PFSK-1 (cell line): ENCODE data around the gene SAXO2.

Source experiments
- FOXP2 ChIP-seq: optimal IDR thresholded peaks from 2 replicates; pipeline ENCODE3; 2011; ENCODE audit warnings: borderline replicate concordance, control low read depth, inconsistent platforms; ENCODE audit not compliant: insufficient read depth; ENCODE audit errors: extremely low read length, extremely low read depth
- POLR2AphosphoS5 ChIP-seq: IDR thresholded peaks from 2 replicates; pipeline ENCODE4 v1.6.1; 2012; ENCODE audit warnings: low read depth, mild to moderate bottlenecking, control low read depth, low read length, moderate library complexity
- REST ChIP-seq, 2 experiments: IDR thresholded peaks; 2 replicates each; pipeline versions ENCODE4 v1.6.1 to v1.8.0; 2011 to 2012; ENCODE audit warnings: low read depth in 2 of 2, low read length in 2 of 2, control low read depth in 1 of 2, inconsistent platforms in 1 of 2, mild to moderate bottlenecking in 1 of 2, moderate library complexity in 1 of 2; ENCODE audit not compliant: insufficient read depth in 1 of 2
- SIN3A ChIP-seq: IDR thresholded peaks from 2 replicates; pipeline ENCODE4 v1.6.1; 2012; ENCODE audit warnings: mild to moderate bottlenecking, low read length, moderate library complexity, borderline replicate concordance; ENCODE audit not compliant: insufficient read depth
- TAF1 ChIP-seq: IDR thresholded peaks from 2 replicates; pipeline ENCODE4 v1.6.1; 2012; ENCODE audit warnings: low read length, control low read depth, borderline replicate concordance; ENCODE audit not compliant: insufficient read depth

Gene SAXO2

GRCh38 chr15:82239685-82240391 is 22.8 kb upstream of the SAXO2 start:
- TF ChIP-seq SIN3A (no peak), REST (IDR thresholded peaks at IDR 0.05; ENCODE audit: insufficient read depth in 1 of 2, low read depth in 2 of 2, low read length in 2 of 2) (no peak), FOXP2 (no peak), TAF1 (no peak), POLR2AphosphoS5 (no peak)

GRCh38 chr15:82263350-82263749 is 732 bp downstream of the SAXO2 start:
- TF ChIP-seq FOXP2 (no peak), SIN3A (no peak), POLR2AphosphoS5 (no peak), TAF1 (no peak), REST (IDR thresholded peaks at IDR 0.05; ENCODE audit: insufficient read depth in 1 of 2, low read depth in 2 of 2, low read length in 2 of 2) (no peak)

- TF ChIP-seq POLR2AphosphoS5 (no peak), TAF1 (no peak), SIN3A (no peak), FOXP2 (no peak), REST (IDR thresholded peaks at IDR 0.05; ENCODE audit: insufficient read depth in 1 of 2, low read depth in 2 of 2, low read length in 2 of 2) (no peak)
These were observed 9.5 kb downstream of the SAXO2 start for GRCh38 chr15:82272154-82272553.

DNA sequence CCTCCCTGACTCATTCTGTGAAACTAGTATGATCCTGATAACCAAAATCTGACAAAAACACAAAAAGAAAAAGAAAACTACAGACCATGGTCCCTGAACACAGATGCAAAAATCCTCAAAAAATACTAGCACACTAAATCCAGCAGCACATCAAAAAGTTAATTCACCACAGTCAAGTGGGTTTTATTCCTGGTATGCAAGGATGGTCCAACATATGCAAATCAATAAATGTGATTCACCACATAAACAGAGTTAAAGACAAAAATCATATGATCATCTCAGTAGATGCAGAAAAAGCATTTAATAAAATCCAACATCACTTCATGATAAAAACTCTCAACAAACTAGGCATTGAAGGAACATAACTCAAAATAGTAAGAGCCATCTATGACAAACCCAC is 12.8 kb downstream of the SAXO2 start:
- no peak for TF ChIP-seq FOXP2
- no peak for TF ChIP-seq REST (IDR thresholded peaks at IDR 0.05; ENCODE audit: insufficient read depth in 1 of 2, low read depth in 2 of 2, low read length in 2 of 2)

GRCh38 chr15:82292271-82292670 is 29.7 kb downstream of the SAXO2 start:
- TF ChIP-seq POLR2AphosphoS5 (no peak), TAF1 (no peak), REST (IDR thresholded peaks at IDR 0.05; ENCODE audit: insufficient read depth in 1 of 2, low read depth in 2 of 2, low read length in 2 of 2) (no peak), FOXP2 (no peak), SIN3A (no peak)
